Activated gamma-delta T cell (primary cell): ENCODE measurements around the gene ZDHHC11B.
"Not testable (repeated sequence)": the region's sequence is repeated elsewhere in the genome, so short reads cannot be mapped to it uniquely, and the experiment has no call there.

Experiments
- DNase-seq: peaks from one replicate; lab custom pipeline; 2025; lab: John Stamatoyannopoulos, UW
- total RNA-seq, 2 donors: gene quantifications; one replicate each; lab custom pipeline; 2026; lab: John Stamatoyannopoulos, UW

The ZDHHC11B gene, protein sequence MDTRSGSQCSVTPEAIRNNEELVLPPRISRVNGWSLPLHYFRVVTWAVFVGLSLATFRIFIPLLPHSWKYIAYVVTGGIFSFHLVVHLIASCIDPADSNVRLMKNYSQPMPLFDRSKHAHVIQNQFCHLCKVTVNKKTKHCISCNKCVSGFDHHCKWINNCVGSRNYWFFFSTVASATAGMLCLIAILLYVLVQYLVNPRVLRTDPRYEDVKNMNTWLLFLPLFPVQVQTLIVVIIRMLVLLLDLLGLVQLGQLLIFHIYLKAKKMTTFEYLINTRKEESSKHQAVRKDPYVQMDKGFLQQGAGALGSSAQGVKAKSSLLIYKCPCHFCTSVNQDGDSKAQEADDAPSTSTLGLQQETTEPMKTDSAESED
- 3.7 to 5.6 reads per million in 2 donors for total RNA-seq

DNA sequence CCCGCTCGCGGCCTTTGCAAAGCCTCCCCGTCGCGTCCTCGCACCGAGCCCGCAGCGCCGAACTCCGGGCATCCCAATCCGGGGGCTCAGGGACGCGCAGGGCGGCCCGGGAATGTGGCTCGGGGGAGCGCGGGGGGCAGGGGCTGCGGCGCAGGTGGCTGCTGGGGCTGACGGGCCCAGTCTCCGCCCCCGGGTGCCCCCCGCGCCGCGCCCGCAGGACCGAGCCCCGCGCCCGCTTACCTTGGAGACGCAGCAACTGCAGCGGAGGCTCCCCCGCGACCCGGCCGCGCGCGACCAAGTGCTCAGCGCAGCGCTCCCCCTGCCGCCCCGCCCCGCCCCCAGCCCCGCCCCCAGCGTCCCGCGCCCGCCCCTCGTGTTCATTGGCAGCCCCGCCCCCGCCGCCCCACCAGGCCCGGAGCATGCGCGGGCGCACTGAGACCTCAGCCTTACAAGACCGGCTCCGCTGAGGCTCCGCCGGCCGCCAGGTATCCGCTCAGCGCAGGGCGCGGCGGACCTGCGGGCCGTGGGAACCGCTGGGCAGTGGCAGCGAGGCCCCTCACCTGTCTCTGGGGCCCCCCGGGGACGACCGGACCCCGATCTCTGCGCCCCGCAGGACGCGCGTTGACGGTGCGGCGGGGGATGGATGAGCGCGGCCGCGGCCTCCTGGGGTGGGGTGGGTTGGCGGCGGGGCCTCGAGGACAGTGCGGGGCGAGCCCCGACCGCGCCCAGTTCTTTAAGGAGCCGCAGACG lies at the start of gene ZDHHC11B:
TSS of gene ZDHHC11B (minus strand) at position 302 of the 750 bp plus-strand sequence. CDS start 17,810 bp downstream, outside the sequence.
- peak; percentile 80 for DNase-seq

DNA sequence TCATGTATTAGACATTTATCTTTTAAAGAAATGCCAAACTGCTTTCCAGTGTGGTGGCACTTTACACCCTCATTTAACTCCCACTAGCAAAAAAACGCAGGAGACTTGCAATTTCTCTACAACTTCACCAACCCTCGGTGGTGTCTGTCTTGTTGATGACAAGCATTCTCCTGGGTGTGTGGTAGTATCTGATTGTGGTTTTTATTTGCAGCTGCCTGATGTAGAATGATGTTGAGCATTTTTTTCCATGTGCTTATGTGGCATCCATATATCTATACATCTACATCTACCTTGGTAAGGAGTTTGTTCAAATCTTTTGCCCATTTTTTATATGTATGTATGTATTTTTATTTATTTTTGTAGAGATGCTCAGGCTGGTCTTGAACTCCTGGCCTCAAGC lies 49.5 kb upstream of the ZDHHC11B start:
- not testable (repeated sequence) for DNase-seq

DNA sequence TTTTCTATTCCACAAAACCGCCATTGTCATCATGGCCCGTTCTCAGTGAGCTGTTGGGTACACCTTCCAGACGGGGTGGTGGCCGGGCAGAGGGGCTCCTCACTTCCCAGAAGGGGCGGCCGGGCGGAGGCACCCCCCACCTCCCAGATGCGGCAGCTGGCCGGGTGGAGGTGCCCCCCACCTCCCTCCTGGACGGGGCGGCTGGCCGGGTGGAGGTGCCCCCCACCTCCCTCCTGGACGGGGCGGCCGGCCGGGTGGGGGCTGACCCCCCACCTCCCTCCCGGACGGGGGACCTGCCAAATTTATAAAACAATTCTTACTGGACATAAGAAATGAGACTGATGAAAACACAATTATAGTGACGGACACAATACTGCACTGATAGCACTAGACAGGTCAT lies 43.7 kb upstream of the ZDHHC11B start:
- DNase-seq = not testable (repeated sequence)

DNA sequence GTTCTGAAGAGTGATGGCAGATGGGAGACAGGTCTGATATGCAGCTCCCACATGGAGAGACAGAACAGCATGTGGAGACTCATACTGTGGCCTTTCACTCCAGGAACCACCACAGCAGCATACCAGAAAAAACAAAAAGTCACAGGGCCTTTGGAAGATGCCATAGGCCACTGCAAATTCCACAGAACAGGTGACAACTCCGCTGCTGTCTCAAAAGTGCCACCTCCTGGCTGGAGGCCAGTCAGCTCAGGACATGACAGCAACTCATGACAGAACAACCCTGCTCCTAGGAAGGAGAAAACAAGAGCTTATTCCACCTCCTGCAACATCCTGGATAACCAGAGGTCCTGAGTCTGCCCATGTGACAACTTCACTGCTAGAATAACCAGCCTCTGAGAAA lies 41.0 kb upstream of the ZDHHC11B start:
- DNase-seq = not testable (repeated sequence)

DNA sequence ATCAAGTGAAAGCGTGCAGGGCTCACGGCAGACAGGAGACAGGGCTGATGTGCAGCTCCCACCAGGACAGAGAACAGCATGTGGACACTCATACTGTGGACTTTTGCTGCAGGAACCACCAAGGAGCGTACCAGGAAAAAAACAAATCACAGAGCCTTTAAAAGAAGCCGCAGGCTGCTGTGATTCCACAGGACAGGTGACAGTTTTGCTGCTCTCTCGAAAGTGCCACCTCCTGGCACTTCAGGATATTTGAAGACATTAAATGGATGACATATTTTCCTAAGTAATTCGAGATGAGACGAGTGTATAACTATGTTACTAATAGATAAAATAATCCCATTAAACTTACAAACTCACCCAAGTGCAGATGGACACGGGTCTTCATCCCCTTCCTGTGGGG lies 37.0 kb upstream of the ZDHHC11B start:
- DNase-seq = no peak

DNA sequence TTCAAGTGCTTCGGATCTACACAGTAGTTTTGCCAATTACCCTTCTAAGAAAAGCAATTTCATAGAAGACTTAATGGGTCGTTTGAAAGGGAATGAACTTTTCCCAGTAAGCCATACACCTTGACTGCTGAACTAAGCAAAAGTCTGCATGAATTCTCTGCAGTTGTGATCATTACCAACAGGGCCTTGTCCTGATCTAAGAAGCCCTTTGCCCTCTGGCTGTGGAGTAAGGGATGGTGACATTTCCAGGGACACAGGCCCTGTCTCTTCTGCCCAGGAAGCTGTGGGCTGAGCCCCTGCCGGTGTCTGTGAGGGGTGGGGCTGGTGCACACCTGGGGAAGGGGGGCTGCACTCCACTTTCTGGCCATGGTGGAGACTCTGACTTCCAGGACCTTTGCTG lies 35.7 kb upstream of the ZDHHC11B start:
- DNase-seq = no peak

DNA sequence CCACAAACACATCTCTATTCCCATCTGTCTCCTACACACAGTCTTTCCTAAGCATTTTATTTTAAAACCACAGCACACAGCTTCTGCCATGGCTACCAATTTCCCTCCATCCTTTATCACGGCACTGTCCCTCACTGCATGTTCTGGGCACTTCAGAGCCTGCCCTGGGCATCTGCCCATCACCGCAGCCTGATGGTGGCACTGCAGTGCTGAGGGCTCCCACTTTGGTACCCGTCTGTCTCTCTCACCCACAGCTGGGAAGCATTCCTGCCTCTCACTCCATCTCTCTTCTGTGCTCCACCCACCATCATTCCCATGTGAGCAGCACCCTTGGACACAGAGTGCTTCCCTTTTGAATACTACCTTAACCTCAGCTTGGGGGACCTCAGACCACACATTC lies 34.5 kb upstream of the ZDHHC11B start:
- no peak for DNase-seq

DNA sequence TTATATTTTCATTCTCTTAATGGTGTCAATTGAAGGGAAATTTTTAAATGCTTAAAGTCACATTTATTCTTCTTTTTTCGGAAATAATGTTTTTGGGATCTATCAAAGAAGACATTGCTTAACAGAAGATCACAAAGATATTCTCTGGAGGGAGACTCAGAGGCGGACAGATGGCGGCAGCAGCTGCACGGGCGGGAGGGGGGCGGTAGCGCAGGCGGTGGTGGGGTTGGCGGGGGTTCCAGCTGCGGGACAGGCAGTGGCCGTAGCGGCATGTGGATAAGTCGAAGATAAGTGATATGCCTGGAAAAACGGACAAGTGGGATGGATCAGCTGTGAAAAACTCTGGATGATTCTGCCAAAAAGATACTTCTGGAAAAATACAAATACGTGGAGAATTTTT lies 31.6 kb upstream of the ZDHHC11B start:
- DNase-seq = no peak

DNA sequence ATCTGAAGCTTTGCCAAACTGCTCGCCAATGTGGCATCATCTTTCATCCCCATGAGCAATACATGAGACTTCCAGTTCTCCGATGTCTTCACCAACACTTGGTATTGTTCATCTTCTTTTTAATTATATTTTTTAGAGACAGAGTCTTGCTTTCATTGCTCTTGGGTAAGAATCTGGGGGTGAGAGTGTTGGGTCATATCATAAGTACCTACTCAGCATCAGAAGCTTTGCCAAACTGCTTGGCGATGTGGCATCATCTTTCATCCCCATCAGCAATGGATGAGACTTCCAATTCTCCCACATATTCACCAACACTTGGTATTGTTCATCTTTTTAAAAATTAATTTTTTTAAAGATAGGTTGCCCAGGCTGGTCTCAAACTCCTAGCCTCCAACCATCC lies 30.9 kb upstream of the ZDHHC11B start:
- DNase-seq = no peak

DNA sequence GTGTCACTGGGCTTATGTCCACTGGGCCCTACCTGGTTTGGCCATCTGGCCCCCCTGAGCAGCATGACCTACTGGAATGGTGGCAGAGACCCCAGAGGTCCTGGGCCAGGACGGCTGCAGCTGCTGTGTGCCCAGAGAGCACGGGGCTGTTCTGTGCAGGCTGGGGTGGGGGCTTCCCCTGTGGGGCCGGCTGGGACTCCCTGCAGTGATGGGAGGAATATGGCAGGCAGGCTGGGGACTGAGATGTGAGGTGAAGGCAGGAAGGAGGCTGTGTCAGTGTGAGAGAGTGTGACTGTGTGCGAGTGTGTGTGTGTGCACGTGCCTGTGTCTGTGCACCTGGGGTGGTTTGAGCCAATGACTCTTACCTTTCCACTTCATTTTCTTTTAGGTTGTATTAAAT lies 29.0 kb upstream of the ZDHHC11B start:
- not testable (repeated sequence) for DNase-seq

DNA sequence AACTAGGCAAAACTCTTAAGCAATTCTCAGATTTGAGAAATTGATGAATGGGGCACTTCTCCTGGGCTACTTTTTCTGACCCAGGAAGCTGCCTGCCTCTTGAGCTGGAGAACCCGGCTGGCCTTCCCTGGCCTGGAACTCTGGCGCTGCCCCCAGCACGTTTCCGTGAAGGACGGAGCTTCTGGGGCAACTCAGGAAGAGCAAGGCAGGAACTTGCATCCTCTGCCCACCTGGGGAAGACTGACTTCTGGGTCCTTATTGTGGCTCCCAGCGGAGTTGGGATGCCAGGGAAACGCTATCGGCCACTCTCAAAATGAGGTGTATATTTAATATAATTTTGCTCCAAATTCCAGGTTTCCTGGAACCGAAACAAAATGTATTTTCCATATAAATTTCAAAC lies 26.9 kb upstream of the ZDHHC11B start:
- not testable (repeated sequence) for DNase-seq

DNA sequence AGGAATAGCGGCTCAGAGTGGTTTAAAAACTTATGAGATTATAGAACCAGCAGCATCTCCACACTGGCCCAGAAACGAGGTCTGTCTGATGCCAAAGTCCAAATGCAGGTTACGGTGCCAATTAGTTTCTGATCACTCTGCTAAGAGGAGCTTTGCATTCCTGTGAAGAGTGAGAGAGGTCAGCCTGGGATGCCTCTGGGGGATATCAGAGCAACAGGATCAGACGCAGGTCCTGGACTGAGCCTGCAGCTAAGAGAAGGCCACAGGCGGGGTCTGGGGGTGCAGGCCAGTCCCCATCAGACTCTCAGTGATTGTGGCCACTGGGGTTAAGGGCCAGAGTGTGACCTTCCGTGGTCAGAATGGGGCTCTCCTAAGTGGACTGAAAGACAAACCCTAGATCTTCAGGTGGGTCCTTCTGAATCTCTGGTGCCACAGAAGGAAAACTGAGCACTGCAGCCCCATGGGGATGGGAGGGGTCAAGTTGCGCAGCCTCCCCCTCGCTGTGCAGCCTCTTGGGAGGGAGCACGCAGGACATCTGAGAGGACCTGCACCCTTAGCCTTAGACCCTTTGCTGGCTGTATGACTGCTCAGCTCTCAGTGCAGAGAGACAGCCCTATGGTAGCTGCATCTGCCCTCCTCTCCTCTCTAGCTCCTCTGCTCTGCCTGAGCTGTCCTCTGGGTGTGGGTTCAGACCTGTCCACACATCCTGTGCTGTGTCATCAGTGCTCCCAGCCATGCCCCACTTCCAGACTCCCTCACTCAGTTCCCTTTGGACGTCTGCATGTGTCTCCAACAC lies 23.4 kb upstream of the ZDHHC11B start:
- not testable (repeated sequence) for DNase-seq

DNA sequence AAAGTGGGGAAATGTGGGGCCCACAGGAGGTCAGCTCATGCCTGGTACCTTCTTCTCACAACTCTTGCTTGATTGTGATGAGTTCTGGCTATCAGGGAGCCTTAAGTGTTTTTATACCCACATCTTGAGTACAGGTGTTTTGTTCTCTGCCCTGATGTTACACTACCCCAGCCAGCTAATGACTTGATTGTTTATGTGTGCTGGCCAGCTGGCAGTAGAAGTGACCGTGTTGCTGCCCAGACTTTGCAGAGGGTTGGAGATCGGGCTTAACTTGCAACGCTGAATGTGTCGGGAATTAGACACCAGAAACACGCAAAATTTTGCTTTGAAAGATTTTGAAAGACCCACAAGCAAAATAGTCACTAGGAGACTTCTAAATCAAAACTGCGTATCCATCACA lies 16.9 kb upstream of the ZDHHC11B start:
- DNase-seq = no peak

DNA sequence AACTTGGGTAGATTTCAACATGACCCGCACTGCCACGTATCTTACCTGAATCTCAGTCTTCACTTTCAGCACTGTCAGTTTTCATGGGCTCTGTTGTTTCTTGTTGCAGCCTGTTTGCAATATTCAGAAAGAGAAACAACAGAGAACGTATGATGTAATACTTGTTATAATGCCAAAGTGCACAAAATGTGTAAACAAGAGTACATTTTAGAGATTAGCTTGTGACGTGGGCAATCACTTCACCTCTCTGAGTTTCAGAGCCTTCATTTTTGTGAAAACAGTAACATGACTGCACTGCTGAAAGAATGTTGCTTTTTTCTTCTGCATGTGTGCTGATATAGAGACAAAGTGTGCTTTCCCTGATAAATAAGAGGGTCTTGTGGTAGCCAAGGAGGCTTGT lies 16.5 kb upstream of the ZDHHC11B start:
- not testable (repeated sequence) for DNase-seq

DNA sequence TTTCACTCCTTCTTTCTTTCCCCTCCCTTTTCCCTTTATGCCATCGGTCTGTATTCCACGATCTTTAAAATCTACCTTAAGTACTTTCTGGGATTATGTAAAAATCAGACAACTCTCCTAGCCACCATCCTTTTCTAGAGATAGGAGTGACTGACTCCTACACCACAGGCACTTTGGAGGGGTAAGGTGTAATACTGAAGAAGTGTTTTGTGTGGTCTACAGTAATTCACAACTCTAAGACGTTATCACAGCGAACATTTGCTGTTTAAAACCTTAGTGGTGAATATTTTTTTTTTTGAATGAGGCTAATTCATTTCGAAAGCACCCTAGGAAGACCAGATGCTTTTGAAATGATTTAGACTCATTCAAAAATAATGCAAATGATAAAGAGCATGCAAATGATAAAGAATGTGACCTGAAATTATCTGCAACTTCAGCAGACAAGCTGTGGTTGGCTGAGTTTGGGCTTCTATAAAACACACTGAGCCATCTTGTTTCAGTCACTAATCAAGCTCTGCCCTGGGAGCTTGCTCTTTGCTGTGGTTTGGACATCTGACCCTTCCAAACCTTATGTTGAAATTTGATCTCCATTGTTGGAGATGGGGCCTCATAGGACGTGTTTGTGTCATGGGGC lies 14.1 kb upstream of the ZDHHC11B start:
- not testable (repeated sequence) for DNase-seq

DNA sequence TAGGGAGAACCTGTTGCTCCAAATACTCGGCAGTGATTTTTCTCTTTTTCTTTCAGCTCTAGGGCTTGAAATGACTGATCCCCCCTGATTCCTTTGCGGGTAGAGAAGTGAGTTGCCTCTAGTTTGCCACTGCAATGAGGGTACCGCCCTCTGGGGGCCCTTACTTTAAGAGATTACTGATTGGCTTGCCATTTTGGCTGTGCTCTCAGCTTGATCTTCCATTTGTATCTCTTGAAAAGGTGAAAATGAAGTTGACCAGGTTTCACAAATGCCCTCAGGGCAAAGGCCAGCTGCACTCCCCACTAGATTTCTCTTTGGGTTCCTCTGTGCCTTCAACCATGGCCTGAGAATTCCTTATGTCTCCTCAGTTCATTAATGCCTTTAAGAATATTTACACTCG lies 13.5 kb upstream of the ZDHHC11B start:
- not testable (repeated sequence) for DNase-seq

DNA sequence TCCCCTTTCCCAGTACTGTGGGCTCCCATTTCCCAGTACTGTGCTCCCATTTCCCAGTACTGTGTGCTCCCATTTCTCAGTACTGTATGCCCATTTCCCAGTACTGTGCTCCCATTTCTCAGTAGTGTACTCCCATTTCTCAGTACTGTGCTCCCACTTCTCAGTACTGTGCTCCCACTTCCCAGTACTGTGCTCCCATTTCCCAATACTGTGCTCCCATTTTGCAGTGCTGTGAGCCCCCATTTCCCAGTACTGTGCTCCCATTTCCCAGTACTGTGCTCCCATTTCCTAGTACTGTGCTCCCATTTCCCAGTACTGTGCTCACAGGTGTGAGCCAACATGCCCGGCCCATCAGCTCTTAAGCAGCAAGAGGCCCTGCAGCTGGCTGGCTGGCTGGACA lies 11.3 kb upstream of the ZDHHC11B start:
- DNase-seq = not testable (repeated sequence)

DNA sequence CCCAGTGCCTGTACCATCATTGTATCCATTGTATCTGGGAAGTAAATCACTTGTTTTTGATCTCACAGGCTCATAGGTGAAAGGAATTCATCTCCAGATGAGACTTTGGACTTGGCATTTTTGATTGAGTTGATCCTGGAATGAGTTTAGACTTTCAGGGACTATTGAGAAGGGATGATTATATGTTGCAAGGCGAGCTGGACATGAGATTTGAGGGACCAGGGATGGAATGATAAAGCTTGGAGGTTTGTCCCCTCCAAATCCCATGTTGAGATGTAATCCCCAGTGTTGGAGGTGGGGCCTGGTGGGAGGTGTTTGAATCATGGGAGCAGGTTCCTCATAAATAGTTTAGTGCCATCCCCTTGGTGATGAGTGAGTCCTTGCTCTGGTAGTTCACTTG lies 10.4 kb upstream of the ZDHHC11B start:
- not testable (repeated sequence) for DNase-seq

DNA sequence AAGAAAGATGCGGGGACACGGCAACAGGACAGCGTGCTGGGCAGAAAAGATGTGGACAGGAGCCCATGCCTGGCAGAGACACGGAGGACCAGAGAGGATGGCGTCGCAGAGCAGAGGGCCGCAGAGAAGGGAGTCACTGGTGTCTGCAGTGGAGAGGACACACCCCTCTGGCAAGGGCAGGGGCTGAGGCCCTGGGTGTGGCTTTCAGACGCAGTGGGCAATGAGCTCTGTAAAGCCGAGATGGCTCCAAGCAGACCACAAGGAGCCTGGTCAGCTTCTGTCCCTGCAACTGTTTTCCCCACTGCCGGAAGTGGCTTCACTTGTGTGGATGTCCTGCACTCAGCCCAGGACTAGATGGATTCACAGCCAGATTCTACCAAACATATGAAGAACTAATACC lies 4.2 kb upstream of the ZDHHC11B start:
- DNase-seq = not testable (repeated sequence)

DNA sequence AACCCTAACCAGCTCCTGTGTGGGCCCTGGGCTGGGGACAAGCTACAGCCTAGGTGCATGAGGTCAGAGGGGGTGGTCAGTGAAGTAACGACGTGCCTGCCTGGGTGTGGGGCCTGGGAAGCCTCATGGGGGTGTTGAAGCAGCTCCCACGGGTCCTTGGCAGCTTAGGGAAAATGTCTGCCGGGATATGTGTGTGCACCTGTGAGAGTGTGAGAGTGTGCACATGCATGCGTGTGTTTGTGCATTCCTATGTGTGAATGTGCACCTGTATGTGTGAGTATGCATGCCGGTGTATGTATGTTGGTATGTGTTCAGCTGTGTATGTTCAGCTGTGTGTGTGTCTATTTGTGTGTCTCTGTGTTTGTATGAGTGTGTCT lies 3.3 kb upstream of the ZDHHC11B start:
- DNase-seq = not testable (repeated sequence)

DNA sequence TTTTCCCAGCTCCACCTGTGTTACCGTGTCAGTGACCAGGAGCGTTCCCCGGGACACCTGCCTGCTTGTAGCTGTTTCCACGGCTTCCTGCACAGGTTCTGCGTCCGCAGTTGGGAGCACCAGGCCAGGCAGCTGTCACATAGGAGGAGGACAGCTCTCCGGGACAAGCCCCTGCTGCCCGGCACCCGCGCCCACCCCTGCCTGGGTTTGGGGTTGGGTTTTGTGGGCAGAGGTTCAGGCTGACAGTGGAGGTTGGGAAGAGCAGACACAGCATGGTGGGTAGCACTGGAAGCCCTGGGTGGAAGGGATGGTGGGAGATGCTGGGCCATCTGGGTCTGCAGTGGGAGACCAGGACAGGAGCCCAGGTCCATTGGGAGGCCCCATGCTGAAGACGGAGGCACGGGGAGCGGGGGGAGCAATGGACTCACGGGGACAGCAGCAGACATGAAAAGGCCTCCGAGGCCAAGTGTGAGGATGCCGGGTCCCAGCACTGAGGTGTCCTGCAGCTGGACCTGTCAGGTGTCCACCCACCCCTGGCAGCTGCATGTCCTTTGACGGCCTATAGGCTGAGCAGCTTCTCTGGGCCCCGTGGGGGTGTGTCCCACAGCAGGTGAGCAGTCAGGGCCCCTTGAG lies 2.8 kb upstream of the ZDHHC11B start:
- not testable (repeated sequence) for DNase-seq
